Epithelial cell of prostate (primary cell): ENCODE results near the gene NYAP2.

Experiments used
- DNase-seq: peaks from one replicate; pipeline ENCODE4 v3.0.0-alpha.2; 2011; ENCODE audit warnings: low read depth, low spot score
- H3K27ac ChIP-seq: fragments of 450-650 bp; 2 replicates; pipeline ENCODE4 v1.5.1; 2017; ENCODE audit warnings: mild to moderate bottlenecking

The NYAP2 gene

DNA sequence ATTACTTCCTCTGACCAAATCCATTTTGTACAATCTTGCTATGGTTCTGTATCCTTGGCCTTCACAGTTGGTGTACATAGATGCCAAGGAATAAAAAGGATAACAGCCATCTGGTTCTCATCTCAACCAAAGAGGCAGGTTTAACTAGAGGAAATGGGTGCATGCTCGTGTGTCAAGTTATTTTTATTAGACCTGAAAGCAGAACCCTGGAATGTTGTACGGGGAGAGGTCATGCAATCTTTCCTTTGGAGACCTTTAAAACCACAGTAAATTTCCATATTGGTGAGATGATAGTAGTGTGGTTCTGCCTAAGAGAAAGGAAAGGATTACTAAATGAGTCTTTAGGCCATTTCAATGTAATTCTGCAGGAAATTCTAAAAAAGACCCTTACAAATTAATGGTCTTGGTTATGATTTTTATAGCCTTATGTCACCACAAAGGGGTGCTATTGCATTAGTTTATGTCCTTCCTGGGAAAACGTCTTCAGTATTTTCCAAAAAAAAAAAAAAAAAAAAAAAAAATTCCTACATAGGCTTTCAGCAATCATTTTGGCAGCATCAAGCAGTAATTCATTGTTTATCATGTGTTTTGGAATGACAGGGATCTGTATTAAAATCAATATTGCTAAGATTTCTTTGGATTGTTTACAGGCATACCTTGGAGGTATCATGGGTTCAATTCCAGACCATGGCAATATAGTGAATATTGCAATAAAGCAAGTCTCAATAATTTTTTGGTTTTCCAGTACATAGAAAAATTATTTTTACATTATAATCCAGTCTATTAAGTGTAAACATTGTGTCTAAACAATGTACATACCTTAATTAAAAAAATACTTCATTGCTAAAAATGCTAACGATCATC, 270.8 kb downstream of the NYAP2 start:
- no peak overlapping the region for H3K27ac ChIP-seq
- no peak for DNase-seq

GRCh38 chr2:225678792-225679191, 279.3 kb downstream of the NYAP2 start:
- no peak for DNase-seq
- H3K27ac ChIP-seq = no peak overlapping the region

DNA sequence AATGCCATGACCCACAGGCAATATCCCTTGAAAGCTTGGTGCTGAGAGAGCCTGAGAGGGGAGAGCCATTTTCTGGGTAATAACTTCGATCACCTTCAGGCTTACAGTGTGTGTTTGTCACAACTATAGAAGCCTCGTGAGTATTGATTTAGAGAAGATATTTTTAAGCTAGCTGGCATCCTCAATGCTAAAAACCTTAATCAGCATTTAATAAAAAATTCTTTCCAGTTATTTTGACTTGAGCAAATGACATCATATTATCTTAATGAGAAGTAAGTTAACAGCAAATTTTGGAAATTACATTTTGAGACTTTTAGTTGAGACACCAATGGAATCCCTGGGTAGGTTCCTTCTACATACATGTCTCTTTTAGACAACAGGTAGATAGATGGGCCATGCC, 283.7 kb downstream of the NYAP2 start:
- DNase-seq = no peak
- no peak overlapping the region for H3K27ac ChIP-seq

GRCh38 chr2:225690153-225690552, 290.6 kb downstream of the NYAP2 start:
- H3K27ac ChIP-seq = no peak overlapping the region
- no peak for DNase-seq

DNA sequence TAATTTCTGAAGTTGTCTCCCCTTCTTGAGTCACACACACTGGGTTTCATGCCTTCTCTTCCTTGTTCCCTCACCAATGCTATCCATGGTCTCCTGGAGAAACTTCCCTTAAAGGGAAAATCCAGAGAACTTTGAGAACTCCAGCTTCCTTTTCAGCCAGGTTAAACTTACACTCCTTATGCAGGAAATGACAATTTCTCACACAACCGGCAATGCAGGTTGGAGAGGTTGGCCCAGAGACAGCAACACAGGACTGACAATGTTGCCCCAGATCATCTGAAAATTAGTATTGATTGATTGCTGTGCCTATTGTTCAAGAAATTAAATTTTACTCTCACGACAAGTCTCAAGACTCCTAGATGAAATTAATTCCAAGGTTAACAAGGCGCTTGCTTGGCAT, 292.2 kb downstream of the NYAP2 start:
- DNase-seq = no peak
- H3K27ac ChIP-seq = no peak overlapping the region

GRCh38 chr2:225693259-225693658, 293.7 kb downstream of the NYAP2 start:
- no peak overlapping the region for H3K27ac ChIP-seq
- no peak for DNase-seq

GRCh38 chr2:225694664-225695063, 295.2 kb downstream of the NYAP2 start:
- H3K27ac ChIP-seq = no peak overlapping the region
- DNase-seq = no peak

GRCh38 chr2:225697936-225698335, 298.4 kb downstream of the NYAP2 start:
- DNase-seq = no peak
- no peak overlapping the region for H3K27ac ChIP-seq
